Activated T-helper 1 cell treated with anti-CD3 and anti-CD28 coated beads, Interleukin-2, amount 50 U/mL, for 16 hours (primary cell): ENCODE results near the gene NLRP7.

Experiments used
- DNase-seq, 2 donors: peaks; one replicate each; pipeline ENCODE4 v3.0.0-alpha.2; 2020; ENCODE audit warnings: low read depth in 1 of 2, low spot score in 1 of 2

The NLRP7 gene

GRCh38 chr19:54875506-54875905 lies 71.8 kb downstream of the NLRP7 start:
- DNase-seq = no peak

- DNase-seq = no peak
Measured at GRCh38 chr19:54873990-54874389, 73.3 kb downstream of the NLRP7 start, which contains the start of gene FCAR. Gene FCAR, plus strand, starts transcription at chr19:54874235. Its CDS starts 55 bp downstream, at chr19:54874290.
